ENCODE measurements around the gene NTM.

- TF ChIP-seq CTCF (IDR thresholded peaks at IDR 0.05) (no peak), POLR2A (IDR thresholded peaks at IDR 0.05) (no peak)
Observed at GRCh38 chr11:132237781-132238180, 867.4 kb downstream of the NTM start.

Measured in esophagus squamous epithelium (tissue), 4 donors.